Measurements from ENCODE around the gene VARS1.

The VARS1 gene

DNA sequence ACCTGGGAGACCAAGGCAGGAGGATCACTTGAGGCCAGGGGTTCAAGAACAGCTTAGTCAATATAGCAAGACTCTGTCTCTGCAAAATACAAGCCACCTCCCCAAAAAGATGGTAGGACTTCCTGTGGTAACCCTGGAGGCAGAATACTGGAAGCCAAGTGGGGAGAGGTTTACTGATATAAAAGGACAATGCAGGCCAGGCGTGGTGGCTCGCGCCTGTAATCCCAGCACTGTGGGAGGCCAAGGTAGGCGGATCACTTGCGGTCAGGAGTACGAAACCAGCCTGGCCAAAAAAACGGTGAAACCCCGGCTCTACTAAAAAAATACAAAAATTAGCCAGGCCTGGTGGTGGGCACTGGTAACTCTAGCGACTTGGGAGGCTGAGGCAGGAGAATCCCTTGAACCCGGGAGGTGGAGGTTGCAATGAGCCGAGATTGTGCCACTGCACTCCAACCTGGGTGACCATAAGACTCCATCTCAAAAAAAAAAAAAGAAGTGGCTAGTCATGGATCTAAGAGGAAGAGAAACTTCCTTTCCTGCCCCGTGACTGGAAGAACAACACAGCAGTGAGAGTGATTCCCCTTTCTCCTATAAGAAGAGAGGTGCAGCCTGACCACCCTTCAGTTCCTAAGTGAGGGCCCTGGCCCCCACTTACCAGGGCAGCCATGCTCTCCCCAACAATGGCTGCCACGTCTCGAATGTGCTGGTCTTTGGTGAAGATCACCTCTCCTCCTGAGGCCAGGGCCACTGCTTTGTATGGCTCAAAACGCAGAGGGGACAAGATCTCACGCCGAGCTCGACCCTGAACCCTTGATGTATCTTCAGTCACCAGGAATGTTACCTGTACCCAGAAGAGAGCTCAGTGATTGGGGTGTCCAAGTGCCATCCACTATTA lies 26.9 kb downstream of the VARS1 start:
- peaks cover 5% of the 10 kb centered on the region for H3K36me3 Mint-ChIP-seq (ENCODE audit: low read depth)
- no peak overlapping the region for H3K27ac Mint-ChIP-seq
- peaks cover 26% of the 10 kb centered on the region for H3K4me1 Mint-ChIP-seq
- peaks cover 4% of the 10 kb centered on the region for H3K27me3 Mint-ChIP-seq (ENCODE audit: low read depth, poor library complexity)
- DNase-seq, result no peak
- TF ChIP-seq, protein P1, sequence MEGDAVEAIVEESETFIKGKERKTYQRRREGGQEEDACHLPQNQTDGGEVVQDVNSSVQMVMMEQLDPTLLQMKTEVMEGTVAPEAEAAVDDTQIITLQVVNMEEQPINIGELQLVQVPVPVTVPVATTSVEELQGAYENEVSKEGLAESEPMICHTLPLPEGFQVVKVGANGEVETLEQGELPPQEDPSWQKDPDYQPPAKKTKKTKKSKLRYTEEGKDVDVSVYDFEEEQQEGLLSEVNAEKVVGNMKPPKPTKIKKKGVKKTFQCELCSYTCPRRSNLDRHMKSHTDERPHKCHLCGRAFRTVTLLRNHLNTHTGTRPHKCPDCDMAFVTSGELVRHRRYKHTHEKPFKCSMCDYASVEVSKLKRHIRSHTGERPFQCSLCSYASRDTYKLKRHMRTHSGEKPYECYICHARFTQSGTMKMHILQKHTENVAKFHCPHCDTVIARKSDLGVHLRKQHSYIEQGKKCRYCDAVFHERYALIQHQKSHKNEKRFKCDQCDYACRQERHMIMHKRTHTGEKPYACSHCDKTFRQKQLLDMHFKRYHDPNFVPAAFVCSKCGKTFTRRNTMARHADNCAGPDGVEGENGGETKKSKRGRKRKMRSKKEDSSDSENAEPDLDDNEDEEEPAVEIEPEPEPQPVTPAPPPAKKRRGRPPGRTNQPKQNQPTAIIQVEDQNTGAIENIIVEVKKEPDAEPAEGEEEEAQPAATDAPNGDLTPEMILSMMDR (IDR thresholded peaks at IDR 0.05), result no peak
- H3K9me3 Mint-ChIP-seq, result no peaks in the 10 kb centered on the region
- H3K4me3 Mint-ChIP-seq, result no peak overlapping the region

DNA sequence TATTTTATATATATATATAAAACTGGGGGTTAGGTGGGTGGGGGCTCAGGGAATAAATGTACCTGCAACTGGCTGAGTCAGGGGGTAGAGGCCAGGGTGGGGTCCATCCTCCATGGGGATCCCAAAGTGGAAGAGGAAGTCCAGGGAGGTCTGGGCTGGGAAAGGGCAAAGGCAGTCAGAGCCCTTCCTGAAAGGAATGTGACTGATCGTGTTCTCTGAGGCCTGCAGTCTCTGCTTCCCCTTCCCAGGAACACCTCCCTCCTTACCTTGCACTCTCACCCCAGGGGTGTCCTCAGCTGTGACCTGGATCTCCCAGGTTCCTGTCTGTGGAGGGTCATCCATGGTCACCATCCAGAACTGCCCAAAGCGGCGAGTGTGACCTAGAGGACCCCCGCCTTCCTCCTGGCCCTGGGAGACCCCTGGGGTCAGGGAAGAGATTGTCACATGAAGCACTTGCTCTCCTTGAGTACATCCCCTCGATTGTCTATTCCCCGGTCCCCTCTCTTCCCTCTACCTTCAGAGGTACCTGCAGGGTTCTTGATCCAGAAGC lies 28.4 kb downstream of the VARS1 start:
- no peak overlapping the region for H3K4me3 Mint-ChIP-seq
- DNase-seq, result no peak

DNA sequence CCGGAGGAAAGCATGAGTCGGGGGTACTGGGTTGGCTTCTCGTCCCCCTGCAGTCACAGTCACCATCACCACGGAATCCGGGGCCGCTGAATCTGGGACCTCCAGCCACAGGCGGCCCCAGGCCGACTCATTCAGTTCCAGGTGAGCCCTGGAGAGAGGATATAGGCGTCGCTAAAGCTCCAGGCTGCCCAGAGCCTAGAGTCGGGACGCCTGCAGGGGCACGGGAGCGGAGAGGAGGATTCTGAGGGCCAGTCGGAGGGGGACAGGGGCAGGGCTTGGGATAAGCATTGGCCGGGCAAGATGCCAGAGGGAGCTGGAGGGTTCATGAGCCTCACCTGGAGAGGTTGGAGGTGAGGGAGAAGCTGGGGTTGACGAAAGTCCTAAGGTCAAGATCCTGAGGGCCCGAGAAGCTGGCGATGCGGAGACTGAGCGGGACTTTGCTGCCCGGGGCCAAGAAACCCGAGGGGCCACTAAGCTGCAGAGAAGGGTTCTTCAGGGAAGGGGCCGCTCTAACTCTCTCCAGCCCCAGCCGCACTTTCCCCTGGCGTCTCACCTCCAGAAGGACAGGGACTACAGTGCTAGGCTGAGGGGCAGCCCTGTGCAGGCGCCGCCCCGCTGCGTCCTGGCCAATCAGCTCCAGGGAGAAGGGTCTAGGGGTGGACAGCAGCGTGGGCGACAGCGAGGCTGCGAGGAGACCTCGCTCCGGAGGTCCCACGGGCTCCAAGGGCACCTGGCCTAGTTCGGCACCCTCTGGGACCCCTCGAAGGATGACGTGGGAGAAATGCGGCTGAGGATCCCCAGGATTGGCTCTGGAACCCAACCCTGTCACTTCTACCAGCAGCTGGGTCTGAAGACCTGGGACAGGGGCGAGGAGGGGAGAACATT lies 29.4 kb downstream of the VARS1 start:
- Mint-ChIP-seq H3K4me1 (peaks cover 46% of the 10 kb centered on the region), H3K27me3 (ENCODE audit: low read depth, poor library complexity) (peaks cover 8% of the 10 kb centered on the region), H3K36me3 (ENCODE audit: low read depth) (peaks cover 18% of the 10 kb centered on the region), H3K4me3 (peak overlapping the region; percentile 73), H3K9me3 (no peaks in the 10 kb centered on the region), H3K27ac (no peak overlapping the region)
- TF ChIP-seq, protein P1 (IDR thresholded peaks at IDR 0.05), result no peak
- peak; percentile 26 for DNase-seq

More for the DNA sequence above, 28.4 kb downstream of the VARS1 start:
- TF ChIP-seq, protein P1 (IDR thresholded peaks at IDR 0.05), result no peak
- peaks cover 39% of the 10 kb centered on the region for H3K4me1 Mint-ChIP-seq
- no peak overlapping the region for H3K27ac Mint-ChIP-seq
- no peaks in the 10 kb centered on the region for H3K9me3 Mint-ChIP-seq
- peaks cover 8% of the 10 kb centered on the region for H3K27me3 Mint-ChIP-seq (ENCODE audit: low read depth, poor library complexity)
- peaks cover 14% of the 10 kb centered on the region for H3K36me3 Mint-ChIP-seq (ENCODE audit: low read depth)

DNA sequence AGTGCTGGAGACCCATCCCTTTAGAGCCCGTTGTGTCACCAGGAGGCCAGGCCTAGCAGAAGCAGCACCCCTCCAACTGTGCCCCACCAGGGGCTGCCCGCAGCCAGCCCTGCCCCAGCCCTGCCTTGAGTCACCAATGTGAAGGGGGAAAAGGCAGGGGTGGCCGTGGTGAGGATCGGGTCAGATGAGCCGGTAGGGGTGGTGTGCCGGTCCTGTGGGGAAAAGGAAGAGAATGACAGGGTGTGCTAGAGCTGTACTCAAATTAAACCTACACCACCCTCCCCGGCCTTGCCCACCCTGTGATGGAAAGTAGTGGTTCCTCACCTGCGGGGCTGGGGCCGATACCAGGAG lies 30.0 kb downstream of the VARS1 start:
- H3K27ac Mint-ChIP-seq, result no peak overlapping the region
- peaks cover 8% of the 10 kb centered on the region for H3K27me3 Mint-ChIP-seq (ENCODE audit: low read depth, poor library complexity)
- peaks cover 24% of the 10 kb centered on the region for H3K36me3 Mint-ChIP-seq (ENCODE audit: low read depth)
- peaks cover 49% of the 10 kb centered on the region for H3K4me1 Mint-ChIP-seq
- no peak for DNase-seq
- H3K4me3 Mint-ChIP-seq, result no peak overlapping the region
- H3K9me3 Mint-ChIP-seq, result no peaks in the 10 kb centered on the region
- TF ChIP-seq, protein P1 (IDR thresholded peaks at IDR 0.05), result no peak

DNA sequence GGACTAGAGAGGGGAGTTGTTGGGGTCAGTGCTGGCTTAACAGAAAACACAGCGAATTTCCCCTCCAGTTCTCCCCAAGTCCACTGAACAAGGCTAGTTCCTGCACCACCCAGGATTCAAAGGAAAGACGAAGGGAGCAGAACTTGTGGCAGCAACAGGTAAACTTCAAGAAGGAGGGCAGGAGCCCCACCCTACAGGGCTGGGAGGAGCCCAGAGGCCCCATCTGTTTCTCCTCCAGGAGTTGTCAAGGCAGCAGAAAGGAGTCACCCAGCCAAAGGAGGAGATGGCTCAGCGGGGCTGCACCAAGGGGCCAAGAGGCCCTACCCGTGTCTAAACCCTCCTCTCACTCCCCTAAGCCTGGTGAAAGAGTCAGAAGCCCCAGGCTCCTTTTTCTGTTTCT lies 31.4 kb downstream of the VARS1 start:
- Mint-ChIP-seq H3K4me1 (peaks cover 49% of the 10 kb centered on the region), H3K36me3 (ENCODE audit: low read depth) (peaks cover 38% of the 10 kb centered on the region), H3K27ac (no peak overlapping the region), H3K9me3 (no peaks in the 10 kb centered on the region), H3K27me3 (ENCODE audit: low read depth, poor library complexity) (peaks cover 8% of the 10 kb centered on the region), H3K4me3 (no peak overlapping the region)
- TF ChIP-seq, protein P1 (IDR thresholded peaks at IDR 0.05), result no peak
- no peak for DNase-seq
